DND-41 (cell line): ENCODE results near the gene GPR162.

Experiments used
- ATAC-seq: fragments of 200-7000 bp; cut with Tn5 transposase; 3 replicates; pipeline ENCODE4 v1.9.1; 2021; ENCODE audit warnings: low read depth; ENCODE audit not compliant: insufficient read depth
- DNase-seq: peaks from one replicate; pipeline ENCODE4 v3.0.0-alpha.2; 2020
- H2AFZ ChIP-seq: 2 replicates; pipeline ENCODE4 v1.6.0; 2012; ENCODE audit warnings: low read depth, low read length
- H3K27ac ChIP-seq: 2 replicates; pipeline ENCODE4 v1.5.1; 2012; ENCODE audit warnings: low read length, inconsistent platforms
- H3K27me3 ChIP-seq: fragments of 200-600 bp; sonication (generic); 2 replicates; pipeline ENCODE4 v1.6.0; 2012; ENCODE audit warnings: low read length, mild to moderate bottlenecking, inconsistent platforms; ENCODE audit not compliant: insufficient read depth, poor library complexity
- H3K36me3 ChIP-seq: 2 replicates; pipeline ENCODE4 v1.5.1; 2012; ENCODE audit warnings: low read length, inconsistent platforms; ENCODE audit not compliant: insufficient read depth
- H3K4me1 ChIP-seq: 2 replicates; pipeline ENCODE4 v1.5.1; 2012; ENCODE audit warnings: mild to moderate bottlenecking, low read length; ENCODE audit not compliant: insufficient read depth
- H3K4me2 ChIP-seq: 2 replicates; pipeline ENCODE4 v1.6.0; 2012; ENCODE audit warnings: mild to moderate bottlenecking, moderate library complexity, low read length, inconsistent platforms; ENCODE audit not compliant: insufficient read depth
- H3K4me3 ChIP-seq, 2 experiments: fragments of 200-600 bp in 1 of 2; shearing (Covaris generic) in 1 of 2; 2 replicates each; pipeline ENCODE4 v1.5.1; 2012 to 2016; ENCODE audit warnings: inconsistent platforms in 2 of 2, low read length in 2 of 2, mild to moderate bottlenecking in 2 of 2, low read depth in 1 of 2, moderate library complexity in 1 of 2
- H3K79me2 ChIP-seq: 2 replicates; pipeline ENCODE4 v1.6.0; 2012; ENCODE audit warnings: low read length, inconsistent platforms; ENCODE audit not compliant: insufficient read depth
- H3K9ac ChIP-seq: 2 replicates; pipeline ENCODE4 v1.6.0; 2012; ENCODE audit warnings: low read depth, mild to moderate bottlenecking, inconsistent platforms, low read length, moderate library complexity
- H3K9me3 ChIP-seq: 2 replicates; pipeline ENCODE4 v1.5.1; 2012; ENCODE audit warnings: low read length, moderate library complexity, mild to moderate bottlenecking, inconsistent platforms; ENCODE audit not compliant: insufficient read depth, severe bottlenecking
- H4K20me1 ChIP-seq: 2 replicates; pipeline ENCODE4 v1.6.0; 2012; ENCODE audit warnings: low read length; ENCODE audit not compliant: insufficient read depth
- EZH2 ChIP-seq: IDR thresholded peaks from 3 replicates; pipeline ENCODE4 v1.6.1; 2012; ENCODE audit warnings: borderline replicate concordance, low read depth, mild to moderate bottlenecking, moderate library complexity, low read length, inconsistent platforms; ENCODE audit not compliant: severe bottlenecking
- TF ChIP-seq, protein P1 (sequence below): IDR thresholded peaks from 2 replicates; pipeline ENCODE4 v1.5.1; 2012; ENCODE audit warnings: borderline replicate concordance, low read length, moderate library complexity, mild to moderate bottlenecking; ENCODE audit not compliant: poor library complexity, severe bottlenecking; ENCODE audit errors: extremely low read depth

The GPR162 gene

DNA sequence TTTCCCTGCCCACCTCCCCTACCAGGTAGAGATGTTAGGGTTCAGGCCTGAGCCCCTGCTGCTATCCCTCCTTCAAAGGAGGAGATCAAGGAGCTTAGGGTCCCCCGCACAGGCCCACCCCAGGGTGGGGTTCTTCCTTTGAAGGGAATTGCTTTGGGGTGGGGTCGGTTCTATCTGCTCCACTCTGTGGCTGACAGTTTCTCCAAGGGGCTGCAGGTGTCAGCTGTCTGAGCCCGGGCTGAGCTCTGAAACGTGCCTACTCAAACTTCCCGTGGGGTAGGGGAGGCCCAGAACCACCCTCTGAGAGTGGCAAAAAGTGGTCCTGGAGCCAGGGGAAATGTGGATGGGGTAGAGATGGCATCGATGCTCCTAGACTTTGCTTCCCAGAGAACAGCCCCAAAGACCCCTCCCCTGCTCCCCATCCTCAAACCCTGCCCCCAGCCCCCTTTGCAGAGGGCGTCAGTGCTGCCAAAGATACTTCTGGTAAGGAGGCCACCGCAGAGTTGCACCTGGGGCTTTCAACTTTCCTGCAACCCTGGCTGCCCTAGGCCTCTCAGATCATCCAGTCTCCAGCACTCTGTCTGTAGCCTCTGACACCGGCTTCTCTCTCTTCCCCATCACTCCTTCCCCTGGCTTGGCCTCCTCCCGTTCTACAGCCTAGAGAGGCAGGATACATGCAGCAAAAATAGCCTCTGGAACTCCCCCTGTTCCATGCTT, 38.6 kb upstream of the GPR162 start:
- H3K27me3 ChIP-seq: peaks cover 6% of the 10 kb centered on the region
- H3K9ac ChIP-seq: no peak overlapping the region
- no peak for TF ChIP-seq EZH2
- TF ChIP-seq, protein P1, sequence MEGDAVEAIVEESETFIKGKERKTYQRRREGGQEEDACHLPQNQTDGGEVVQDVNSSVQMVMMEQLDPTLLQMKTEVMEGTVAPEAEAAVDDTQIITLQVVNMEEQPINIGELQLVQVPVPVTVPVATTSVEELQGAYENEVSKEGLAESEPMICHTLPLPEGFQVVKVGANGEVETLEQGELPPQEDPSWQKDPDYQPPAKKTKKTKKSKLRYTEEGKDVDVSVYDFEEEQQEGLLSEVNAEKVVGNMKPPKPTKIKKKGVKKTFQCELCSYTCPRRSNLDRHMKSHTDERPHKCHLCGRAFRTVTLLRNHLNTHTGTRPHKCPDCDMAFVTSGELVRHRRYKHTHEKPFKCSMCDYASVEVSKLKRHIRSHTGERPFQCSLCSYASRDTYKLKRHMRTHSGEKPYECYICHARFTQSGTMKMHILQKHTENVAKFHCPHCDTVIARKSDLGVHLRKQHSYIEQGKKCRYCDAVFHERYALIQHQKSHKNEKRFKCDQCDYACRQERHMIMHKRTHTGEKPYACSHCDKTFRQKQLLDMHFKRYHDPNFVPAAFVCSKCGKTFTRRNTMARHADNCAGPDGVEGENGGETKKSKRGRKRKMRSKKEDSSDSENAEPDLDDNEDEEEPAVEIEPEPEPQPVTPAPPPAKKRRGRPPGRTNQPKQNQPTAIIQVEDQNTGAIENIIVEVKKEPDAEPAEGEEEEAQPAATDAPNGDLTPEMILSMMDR: no peak
- H3K27ac ChIP-seq: peak overlapping the region; percentile 42; the same call in 1 of the 2 replicates
- no peaks in the 10 kb centered on the region for H3K79me2 ChIP-seq
- no peaks in the 10 kb centered on the region for H4K20me1 ChIP-seq
- H2AFZ ChIP-seq: peak overlapping the region; percentile 26; the same call in 1 of the 2 replicates
- DNase-seq (peak; percentile 66), ATAC-seq (peak; percentile 57)
- no peaks in the 10 kb centered on the region for H3K36me3 ChIP-seq
- H3K4me3 ChIP-seq: no peak overlapping the region
- peaks cover 33% of the 10 kb centered on the region for H3K4me1 ChIP-seq
- no peak overlapping the region for H3K4me2 ChIP-seq
- no peaks in the 10 kb centered on the region for H3K9me3 ChIP-seq

DNA sequence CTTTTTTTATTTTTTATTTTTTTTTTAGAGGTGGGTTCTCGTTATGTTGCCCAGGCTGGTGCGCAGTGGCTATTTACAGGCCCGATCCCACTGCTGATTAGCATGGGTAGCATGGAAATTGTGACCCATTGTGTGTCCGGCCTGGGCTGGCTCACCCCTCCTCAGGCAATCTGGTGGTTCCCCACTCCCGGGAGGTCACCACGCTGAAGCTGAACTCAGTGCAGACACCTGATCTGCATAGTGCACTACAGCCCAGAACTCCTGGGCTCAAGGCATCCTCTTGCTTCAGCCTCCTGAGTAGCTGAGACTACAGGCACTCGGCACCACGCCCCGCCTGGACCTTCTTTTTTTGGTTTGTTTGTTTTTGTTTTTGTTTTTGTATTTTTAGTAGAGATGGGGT, 37.8 kb upstream of the GPR162 start:
- H3K36me3 ChIP-seq: no peaks in the 10 kb centered on the region
- H3K79me2 ChIP-seq: no peaks in the 10 kb centered on the region
- no peak for ATAC-seq
- peaks cover 6% of the 10 kb centered on the region for H3K27me3 ChIP-seq
- no peak overlapping the region for H3K9ac ChIP-seq
- no peak for DNase-seq
- no peak overlapping the region for H3K4me3 ChIP-seq
- H3K9me3 ChIP-seq: no peaks in the 10 kb centered on the region
- no peak overlapping the region for H3K27ac ChIP-seq
- peaks cover 25% of the 10 kb centered on the region for H3K4me1 ChIP-seq
- H3K4me2 ChIP-seq: no peak overlapping the region
- TF ChIP-seq, protein P1: no peak
- TF ChIP-seq EZH2: no peak
- H2AFZ ChIP-seq: no peak overlapping the region
- no peaks in the 10 kb centered on the region for H4K20me1 ChIP-seq

DNA sequence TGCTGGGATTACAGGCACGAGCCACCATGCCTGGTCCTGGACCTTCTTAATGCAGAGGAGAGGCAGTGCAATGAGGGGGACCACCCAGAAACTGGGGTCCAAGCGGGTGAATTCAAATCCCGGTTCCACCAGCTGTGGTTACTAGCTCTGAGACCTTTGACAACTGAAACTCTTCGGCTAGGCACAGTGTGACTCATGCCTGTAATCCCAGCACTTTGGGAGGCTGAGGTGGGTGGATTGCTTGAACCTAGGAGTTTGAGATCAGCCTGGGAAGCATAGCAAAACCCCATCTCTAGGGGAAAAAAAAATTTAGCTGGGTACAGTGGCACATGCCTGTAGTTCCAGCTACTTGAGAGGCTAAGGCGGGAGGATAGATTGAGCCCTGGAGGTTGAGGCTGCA, 37.3 kb upstream of the GPR162 start:
- Histone ChIP-seq H3K79me2 (no peaks in the 10 kb centered on the region), H3K27ac (no peak overlapping the region), H3K36me3 (no peaks in the 10 kb centered on the region), H3K4me2 (no peak overlapping the region), H2AFZ (no peak overlapping the region), H3K27me3 (peaks cover 9% of the 10 kb centered on the region), H3K4me1 (peaks cover 26% of the 10 kb centered on the region), H4K20me1 (no peaks in the 10 kb centered on the region), H3K9ac (no peak overlapping the region), H3K9me3 (no peaks in the 10 kb centered on the region), H3K4me3 (no peak overlapping the region)
- TF ChIP-seq, protein P1: no peak
- no peak for TF ChIP-seq EZH2
- DNase-seq: no peak
- no peak for ATAC-seq

DNA sequence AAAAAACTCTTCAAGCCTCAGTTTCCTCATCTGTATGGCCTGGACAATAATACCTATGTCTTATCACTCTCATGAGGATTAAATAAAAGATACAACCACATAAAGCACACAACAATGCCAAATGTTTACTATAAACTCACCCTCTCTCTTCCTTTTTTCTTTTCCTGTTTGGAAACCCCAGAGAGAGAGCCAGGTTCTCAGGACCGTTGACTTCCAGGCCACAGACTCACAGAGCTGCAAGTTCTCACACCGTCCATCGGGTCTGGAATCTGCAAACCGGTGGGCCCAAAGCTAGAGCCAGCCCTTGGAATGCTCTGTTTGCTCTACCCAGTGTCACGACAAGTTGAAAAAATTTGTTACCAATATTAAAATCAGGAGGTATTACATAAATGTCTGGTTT, 36.9 kb upstream of the GPR162 start:
- Histone ChIP-seq H2AFZ (no peak overlapping the region), H3K27me3 (peaks cover 13% of the 10 kb centered on the region)
- no peak for ATAC-seq

More for the DNA sequence above, 36.9 kb upstream of the GPR162 start:
- H3K9me3 ChIP-seq: no peaks in the 10 kb centered on the region
- TF ChIP-seq EZH2: no peak
- TF ChIP-seq, protein P1: no peak
- no peaks in the 10 kb centered on the region for H3K36me3 ChIP-seq
- DNase-seq: no peak
- no peak overlapping the region for H3K9ac ChIP-seq
- H3K4me2 ChIP-seq: no peak overlapping the region
- H3K79me2 ChIP-seq: no peaks in the 10 kb centered on the region
- peaks cover 29% of the 10 kb centered on the region for H3K4me1 ChIP-seq
- H3K27ac ChIP-seq: no peak overlapping the region
- H4K20me1 ChIP-seq: no peaks in the 10 kb centered on the region
- H3K4me3 ChIP-seq: no peak overlapping the region
